ENCODE measurements around the gene PDP2. TPM values are rescaled to one million over a fixed set of nuclear protein-coding genes. Genes with fewer than 3 reads are reported as not detected.

The PDP2 gene
- polyA plus RNA-seq, 1 of the 3 experiments (the other 2 are of a cell fraction), result 4.7 TPM

DNA sequence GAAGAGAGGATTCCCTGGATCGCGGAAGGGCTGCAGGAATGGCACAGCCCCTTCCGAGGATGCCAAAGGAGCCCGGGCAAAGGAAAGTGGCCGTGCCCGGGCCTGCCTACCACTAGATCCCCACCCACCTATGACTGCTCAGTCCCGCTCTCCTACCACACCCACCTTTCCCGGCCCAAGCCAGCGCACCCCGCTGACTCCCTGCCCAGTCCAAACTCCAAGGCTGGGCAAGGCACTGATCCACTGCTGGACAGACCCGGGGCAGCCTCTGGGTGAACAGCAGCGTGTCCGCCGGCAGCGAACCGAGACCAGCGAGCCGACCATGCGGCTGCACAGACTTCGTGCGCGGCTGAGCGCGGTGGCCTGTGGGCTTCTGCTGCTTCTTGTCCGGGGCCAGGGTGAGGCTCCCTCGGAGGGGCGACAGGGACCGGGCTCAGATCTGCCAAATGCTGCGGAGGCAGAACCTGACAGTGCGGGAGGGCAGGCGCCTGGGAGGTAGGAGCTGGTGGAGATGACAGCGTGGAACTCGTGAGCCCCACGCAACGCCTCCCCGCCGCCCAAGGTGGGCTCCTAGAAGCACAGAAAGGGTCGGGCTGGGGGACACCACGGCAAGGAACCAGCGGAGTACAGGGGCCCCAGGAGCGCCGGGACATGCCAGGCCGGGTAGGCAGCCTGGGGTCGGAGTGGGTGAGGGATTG is 55.1 kb downstream of the PDP2 start, which contains the start of gene CES2:
Gene CES2 (plus strand): TSS at position 203 of the 698 bp plus-strand sequence. CDS start 120 bp downstream, at position 323.
- Histone ChIP-seq H2AFZ (ENCODE audit: low read depth) (peak within 1 kb of the TSS; percentile 68), H3F3A (replicated peaks; ENCODE audit: insufficient read depth) (peaks cover 10% of the 10 kb centered on the region), H3K27ac (ENCODE audit: low read depth in 2 of 2, low read length in 1 of 2) (peak within 1 kb of the TSS; percentile 82 to 85), H3K4me1 (ENCODE audit: control insufficient read depth in 1 of 2, insufficient read depth in 2 of 2, low read depth in 1 of 2, low read length in 1 of 2) (peaks cover 7 to 24% of the 10 kb centered on the region in 2 experiments; a peak in 2 of 4 replicates), H3K4me2 (peak within 1 kb of the TSS; percentile 96), H3K4me3 (ENCODE audit: low read depth in 2 of 2, low read length in 1 of 2) (peak within 1 kb of the TSS; percentile 85 to 88), H3K9ac (peak within 1 kb of the TSS; percentile 97), H3K79me2 (ENCODE audit: insufficient read depth) (peaks cover 65% of the 10 kb centered on the region), H3K36me3 (replicated peaks in 1 of 2; ENCODE audit: control insufficient read depth in 1 of 2, insufficient read depth in 2 of 2, low read length in 1 of 2) (peaks cover 18 to 28% of the 10 kb centered on the region in 2 experiments), H3K27me3 (ENCODE audit: insufficient read depth) (no peaks in the 10 kb centered on the region), H3K9me2 (no peaks in the 10 kb centered on the region), H4K20me1 (ENCODE audit: insufficient read depth) (peaks cover 24% of the 10 kb centered on the region), H3K9me3 (no peaks in the 10 kb centered on the region)
- POLR2A ChIA-PET, result no interaction called here
- CTCF ChIA-PET, result interaction anchor here (0.9 to 1.6 kb wide), 4 partner anchors 12 to 40 kb away, joined by 3 to 5 read pairs (median 4); no protein-coding TSS in a partner anchor
- TF ChIP-seq RFX5 (IDR thresholded peaks at IDR 0.05; ENCODE audit: low read length) (no peak), SIN3A (IDR thresholded peaks at IDR 0.05; ENCODE audit: borderline replicate concordance, low read depth, low read length) (peak; percentile 27; the same call in 1 of the 2 replicates)
- peak; percentile 71 for DNase-seq
- WGBS (ENCODE audit: low lambda C conversion rate), result 41% methylated on average over 24 of the region's 44 CpGs

DNA sequence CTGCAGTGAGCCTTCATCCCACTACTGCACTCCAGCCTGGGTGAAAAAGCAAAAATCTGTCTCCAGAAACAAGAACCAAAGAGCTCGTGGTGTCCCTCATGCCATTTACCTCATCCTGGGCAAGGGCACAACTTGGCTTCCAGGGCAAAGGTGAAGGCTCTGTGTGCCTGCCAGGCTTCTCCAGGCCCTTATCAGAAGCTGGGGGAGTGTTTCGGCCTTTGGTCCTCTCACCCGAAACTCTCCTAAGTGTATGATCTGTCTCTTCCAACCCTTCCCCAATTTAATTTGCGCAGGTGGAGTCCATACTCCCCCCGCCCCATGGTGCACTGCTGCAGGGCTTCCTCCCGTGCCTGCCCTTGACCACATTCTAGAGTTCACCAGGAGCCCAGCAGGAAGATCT is 56.1 kb downstream of the PDP2 start:
- TF ChIP-seq POLR2AphosphoS5 (IDR thresholded peaks at IDR 0.05; ENCODE audit: low read depth, low read length), result no peak
- TF ChIP-seq, protein P1, sequence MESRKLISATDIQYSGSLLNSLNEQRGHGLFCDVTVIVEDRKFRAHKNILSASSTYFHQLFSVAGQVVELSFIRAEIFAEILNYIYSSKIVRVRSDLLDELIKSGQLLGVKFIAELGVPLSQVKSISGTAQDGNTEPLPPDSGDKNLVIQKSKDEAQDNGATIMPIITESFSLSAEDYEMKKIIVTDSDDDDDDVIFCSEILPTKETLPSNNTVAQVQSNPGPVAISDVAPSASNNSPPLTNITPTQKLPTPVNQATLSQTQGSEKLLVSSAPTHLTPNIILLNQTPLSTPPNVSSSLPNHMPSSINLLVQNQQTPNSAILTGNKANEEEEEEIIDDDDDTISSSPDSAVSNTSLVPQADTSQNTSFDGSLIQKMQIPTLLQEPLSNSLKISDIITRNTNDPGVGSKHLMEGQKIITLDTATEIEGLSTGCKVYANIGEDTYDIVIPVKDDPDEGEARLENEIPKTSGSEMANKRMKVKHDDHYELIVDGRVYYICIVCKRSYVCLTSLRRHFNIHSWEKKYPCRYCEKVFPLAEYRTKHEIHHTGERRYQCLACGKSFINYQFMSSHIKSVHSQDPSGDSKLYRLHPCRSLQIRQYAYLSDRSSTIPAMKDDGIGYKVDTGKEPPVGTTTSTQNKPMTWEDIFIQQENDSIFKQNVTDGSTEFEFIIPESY (IDR thresholded peaks at IDR 0.05; ENCODE audit: borderline replicate concordance, low read depth), result no peak
- TF ChIP-seq MEF2A (IDR thresholded peaks at IDR 0.05; ENCODE audit: borderline replicate concordance, low read depth), result no peak
- no peak for TF ChIP-seq ELF1 (IDR thresholded peaks at IDR 0.05)
- no peak for TF ChIP-seq USF1 (IDR thresholded peaks at IDR 0.05; ENCODE audit: borderline replicate concordance, low read depth)
- TF ChIP-seq, protein P2, sequence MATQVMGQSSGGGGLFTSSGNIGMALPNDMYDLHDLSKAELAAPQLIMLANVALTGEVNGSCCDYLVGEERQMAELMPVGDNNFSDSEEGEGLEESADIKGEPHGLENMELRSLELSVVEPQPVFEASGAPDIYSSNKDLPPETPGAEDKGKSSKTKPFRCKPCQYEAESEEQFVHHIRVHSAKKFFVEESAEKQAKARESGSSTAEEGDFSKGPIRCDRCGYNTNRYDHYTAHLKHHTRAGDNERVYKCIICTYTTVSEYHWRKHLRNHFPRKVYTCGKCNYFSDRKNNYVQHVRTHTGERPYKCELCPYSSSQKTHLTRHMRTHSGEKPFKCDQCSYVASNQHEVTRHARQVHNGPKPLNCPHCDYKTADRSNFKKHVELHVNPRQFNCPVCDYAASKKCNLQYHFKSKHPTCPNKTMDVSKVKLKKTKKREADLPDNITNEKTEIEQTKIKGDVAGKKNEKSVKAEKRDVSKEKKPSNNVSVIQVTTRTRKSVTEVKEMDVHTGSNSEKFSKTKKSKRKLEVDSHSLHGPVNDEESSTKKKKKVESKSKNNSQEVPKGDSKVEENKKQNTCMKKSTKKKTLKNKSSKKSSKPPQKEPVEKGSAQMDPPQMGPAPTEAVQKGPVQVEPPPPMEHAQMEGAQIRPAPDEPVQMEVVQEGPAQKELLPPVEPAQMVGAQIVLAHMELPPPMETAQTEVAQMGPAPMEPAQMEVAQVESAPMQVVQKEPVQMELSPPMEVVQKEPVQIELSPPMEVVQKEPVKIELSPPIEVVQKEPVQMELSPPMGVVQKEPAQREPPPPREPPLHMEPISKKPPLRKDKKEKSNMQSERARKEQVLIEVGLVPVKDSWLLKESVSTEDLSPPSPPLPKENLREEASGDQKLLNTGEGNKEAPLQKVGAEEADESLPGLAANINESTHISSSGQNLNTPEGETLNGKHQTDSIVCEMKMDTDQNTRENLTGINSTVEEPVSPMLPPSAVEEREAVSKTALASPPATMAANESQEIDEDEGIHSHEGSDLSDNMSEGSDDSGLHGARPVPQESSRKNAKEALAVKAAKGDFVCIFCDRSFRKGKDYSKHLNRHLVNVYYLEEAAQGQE (IDR thresholded peaks at IDR 0.05; ENCODE audit: low read depth, low read length), result no peak
- TF ChIP-seq, protein P3, sequence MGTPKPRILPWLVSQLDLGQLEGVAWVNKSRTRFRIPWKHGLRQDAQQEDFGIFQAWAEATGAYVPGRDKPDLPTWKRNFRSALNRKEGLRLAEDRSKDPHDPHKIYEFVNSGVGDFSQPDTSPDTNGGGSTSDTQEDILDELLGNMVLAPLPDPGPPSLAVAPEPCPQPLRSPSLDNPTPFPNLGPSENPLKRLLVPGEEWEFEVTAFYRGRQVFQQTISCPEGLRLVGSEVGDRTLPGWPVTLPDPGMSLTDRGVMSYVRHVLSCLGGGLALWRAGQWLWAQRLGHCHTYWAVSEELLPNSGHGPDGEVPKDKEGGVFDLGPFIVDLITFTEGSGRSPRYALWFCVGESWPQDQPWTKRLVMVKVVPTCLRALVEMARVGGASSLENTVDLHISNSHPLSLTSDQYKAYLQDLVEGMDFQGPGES (IDR thresholded peaks at IDR 0.05; ENCODE audit: low read depth, low read length), result no peak
- TF ChIP-seq USF2 (IDR thresholded peaks at IDR 0.05; ENCODE audit: borderline replicate concordance, low read depth, low read length), result no peak
- no peak for TF ChIP-seq TAF1 (IDR thresholded peaks at IDR 0.05; ENCODE audit: borderline replicate concordance, low read depth, low read length)
- TF ChIP-seq EZH2phosphoT487 (IDR thresholded peaks at IDR 0.05; ENCODE audit: borderline replicate concordance, low read depth), result no peak
- TF ChIP-seq RFX5 (IDR thresholded peaks at IDR 0.05; ENCODE audit: low read length), result no peak
- TF ChIP-seq FOSL2 (IDR thresholded peaks at IDR 0.05; ENCODE audit: borderline replicate concordance, low read depth), result no peak
- TF ChIP-seq YY1 (IDR thresholded peaks at IDR 0.05; ENCODE audit: low read depth), result no peak
- TF ChIP-seq GATA2 (CRISPR knock-in tag; IDR thresholded peaks at IDR 0.05), result no peak
- TF ChIP-seq TEAD4 (IDR thresholded peaks at IDR 0.05; ENCODE audit: borderline replicate concordance, insufficient read depth), result no peak
- Histone ChIP-seq H3K4me1 (ENCODE audit: control insufficient read depth in 1 of 2, insufficient read depth in 2 of 2, low read depth in 1 of 2, low read length in 1 of 2) (peaks cover 7 to 24% of the 10 kb centered on the region in 2 experiments; a peak in 2 of 4 replicates), H3K9ac (peak overlapping the region; percentile 97; the same call in 1 of the 2 replicates), H2AFZ (ENCODE audit: low read depth) (no peak overlapping the region), H3K27me3 (ENCODE audit: insufficient read depth) (no peaks in the 10 kb centered on the region), H3K9me3 (no peaks in the 10 kb centered on the region), H3K9me2 (no peaks in the 10 kb centered on the region), H3K36me3 (replicated peaks in 1 of 2; ENCODE audit: control insufficient read depth in 1 of 2, insufficient read depth in 2 of 2, low read length in 1 of 2) (peaks cover 18 to 38% of the 10 kb centered on the region in 2 experiments), H3K27ac (ENCODE audit: low read depth in 2 of 2, low read length in 1 of 2) (no peak overlapping the region), H3K79me2 (ENCODE audit: insufficient read depth) (peaks cover 65% of the 10 kb centered on the region), H4K20me1 (ENCODE audit: insufficient read depth) (peaks cover 24% of the 10 kb centered on the region), H3K4me3 (ENCODE audit: low read depth in 2 of 2, low read length in 1 of 2) (no peak overlapping the region; a peak in 1 of 4 replicates), H3F3A (replicated peaks; ENCODE audit: insufficient read depth) (peaks cover 6% of the 10 kb centered on the region), H3K4me2 (peak overlapping the region; percentile 96)
- WGBS (ENCODE audit: low lambda C conversion rate), result 100% methylated on average over 5 of the region's 6 CpGs
- ChIA-PET POLR2A (no interaction called here), CTCF (interaction anchor here (1.5 to 1.6 kb wide), 2 partner anchors 18 to 41 kb away, joined by 4 to 5 read pairs; no protein-coding TSS in a partner anchor)
- no peak for DNase-seq
